Measurements from ENCODE around the gene KSR1.

KSR1 gene

GRCh38 chr17:27535178-27535928, 79.1 kb downstream of the KSR1 start:
- DNase-seq (ENCODE audit: low spot score): no peak

GRCh38 chr17:27535975-27536374, 79.7 kb downstream of the KSR1 start:
- DNase-seq (ENCODE audit: low spot score): no peak

GRCh38 chr17:27536781-27537180, 80.5 kb downstream of the KSR1 start:
- no peak for DNase-seq (ENCODE audit: low spot score)

- DNase-seq (ENCODE audit: low spot score): no peak
Measured at GRCh38 chr17:27538156-27538955, 82.1 kb downstream of the KSR1 start.

- no peak for DNase-seq (ENCODE audit: low spot score)
Measured at GRCh38 chr17:27539152-27539551, 82.9 kb downstream of the KSR1 start.

GRCh38 chr17:27539794-27540317, 83.6 kb downstream of the KSR1 start:
- DNase-seq (ENCODE audit: low spot score): no peak

GRCh38 chr17:27540318-27541101, 84.3 kb downstream of the KSR1 start:
- no peak for DNase-seq (ENCODE audit: low spot score)

GRCh38 chr17:27541301-27542023, 85.2 kb downstream of the KSR1 start:
- DNase-seq (ENCODE audit: low spot score): no peak

GRCh38 chr17:27542841-27543463, 86.7 kb downstream of the KSR1 start:
- no peak for DNase-seq (ENCODE audit: low spot score)

GRCh38 chr17:27543464-27543856, 87.2 kb downstream of the KSR1 start:
- DNase-seq (ENCODE audit: low spot score): no peak

- no peak for DNase-seq (ENCODE audit: low spot score)
Measured at GRCh38 chr17:27543958-27544349, 87.7 kb downstream of the KSR1 start.

GRCh38 chr17:27544350-27545131, 88.3 kb downstream of the KSR1 start:
- peak; percentile 95 for DNase-seq (ENCODE audit: low spot score)

- DNase-seq (ENCODE audit: low spot score): no peak
Measured at GRCh38 chr17:27545562-27546229, 89.4 kb downstream of the KSR1 start.

- peak; percentile 46 for DNase-seq (ENCODE audit: low spot score)
Measured at GRCh38 chr17:27546624-27547300, 90.5 kb downstream of the KSR1 start.

- no peak for DNase-seq (ENCODE audit: low spot score)
Measured at GRCh38 chr17:27547301-27547683, 91.0 kb downstream of the KSR1 start.

- DNase-seq (ENCODE audit: low spot score): no peak
Measured at GRCh38 chr17:27548369-27548768, 92.1 kb downstream of the KSR1 start.

- no peak for DNase-seq (ENCODE audit: low spot score)
Measured at GRCh38 chr17:27549251-27549893, 93.1 kb downstream of the KSR1 start.

- DNase-seq (ENCODE audit: low spot score): no peak
Measured at GRCh38 chr17:27550291-27550930, 94.2 kb downstream of the KSR1 start.

All from activated CD4-positive, alpha-beta T cell treated with anti-CD3 and anti-CD28 coated beads, Interleukin-2, Interleukin-4, amounts not matched to agents 100 ng/mL and 50 ng/mL, durations not matched to agents 16 hours and 8 hours (primary cell).